Common myeloid progenitor, CD34-positive (primary cell): ENCODE data around the gene RPUSD2.

Experiments used
- CTCF ChIA-PET: fragments of 350-600 bp; sonication (Branson Sonifier 250); formaldehyde crosslinking; loops from one replicate; lab custom pipeline; 2021; ENCODE audit warnings: antibody characterized with exemption; lab: Charles Lee
- POLR2A ChIA-PET: fragments of 350-600 bp; sonication (Branson Sonifier 250); formaldehyde crosslinking; loops from one replicate; lab custom pipeline; 2021; ENCODE audit warnings: antibody characterized with exemption; lab: Charles Lee
- DNase-seq, 3 donors: peaks; one replicate each; pipeline versions ENCODE4 v3.0.0 to v3.0.0-alpha.2; 2013
- H3K27ac ChIP-seq, 2 experiments: 1 replicate in 1 of 2; 2 replicates in 1 of 2; pipeline ENCODE4 v1.7.0; 2013; ENCODE audit warnings: inconsistent platforms in 2 of 2, low read length in 2 of 2, mild to moderate bottlenecking in 2 of 2, low read depth in 1 of 2, moderate library complexity in 1 of 2; ENCODE audit not compliant: severe bottlenecking in 2 of 2, insufficient read depth in 1 of 2, poor library complexity in 1 of 2
- H3K27me3 ChIP-seq, 5 experiments: replicated peaks in 2 of 5; 1 replicate in 3 of 5; 2 replicates in 2 of 5; pipeline versions ENCODE4 v1.6.1 to v1.7.0; 2013; ENCODE audit warnings: low read length in 4 of 5, mild to moderate bottlenecking in 2 of 5, moderate library complexity in 2 of 5, inconsistent platforms in 1 of 5; ENCODE audit not compliant: insufficient read depth in 5 of 5, control insufficient read depth in 4 of 5
- H3K36me3 ChIP-seq, 4 experiments: 1 replicate in 2 of 4; 2 replicates in 2 of 4; pipeline versions ENCODE4 v1.6.1 to v1.7.0; 2013; ENCODE audit warnings: low read length in 3 of 4, control low read depth in 1 of 4, mild to moderate bottlenecking in 1 of 4; ENCODE audit not compliant: control insufficient read depth in 4 of 4, insufficient read depth in 4 of 4
- H3K4me1 ChIP-seq, 4 experiments: 1 replicate in 3 of 4; 2 replicates in 1 of 4; pipeline versions ENCODE4 v1.6.1 to v1.7.1; 2013; ENCODE audit warnings: low read length in 3 of 4, mild to moderate bottlenecking in 3 of 4, control low read depth in 1 of 4, inconsistent platforms in 1 of 4, moderate library complexity in 1 of 4; ENCODE audit not compliant: control insufficient read depth in 4 of 4, insufficient read depth in 4 of 4; ENCODE audit errors: control extremely low read depth in 1 of 4
- H3K4me3 ChIP-seq, 7 experiments: 1 replicate in 4 of 7; 2 replicates in 3 of 7; pipeline versions ENCODE4 v1.5.1 to v1.7.0; 2013; ENCODE audit warnings: mild to moderate bottlenecking in 7 of 7, low read length in 6 of 7, moderate library complexity in 6 of 7, inconsistent platforms in 2 of 7, low read depth in 2 of 7, control low read depth in 1 of 7; ENCODE audit not compliant: insufficient read depth in 4 of 7, control insufficient read depth in 1 of 7; ENCODE audit errors: extremely low read depth in 1 of 7
- H3K9me3 ChIP-seq, 5 experiments: 1 replicate in 4 of 5; 2 replicates in 1 of 5; pipeline versions ENCODE4 v1.6.1 to v1.7.1; 2013; ENCODE audit warnings: low read length in 4 of 5, mild to moderate bottlenecking in 2 of 5, inconsistent platforms in 1 of 5, low read depth in 1 of 5, moderate library complexity in 1 of 5; ENCODE audit not compliant: control insufficient read depth in 4 of 5, insufficient read depth in 2 of 5; ENCODE audit errors: control extremely low read depth in 1 of 5
- WGBS: methylation state at CpG from one replicate; pipeline ENCODE4 v1.1.5; 2013; ENCODE audit not compliant: insufficient coverage; 5-methylcytosine and 5-hydroxymethylcytosine counted together

The RPUSD2 gene

DNA sequence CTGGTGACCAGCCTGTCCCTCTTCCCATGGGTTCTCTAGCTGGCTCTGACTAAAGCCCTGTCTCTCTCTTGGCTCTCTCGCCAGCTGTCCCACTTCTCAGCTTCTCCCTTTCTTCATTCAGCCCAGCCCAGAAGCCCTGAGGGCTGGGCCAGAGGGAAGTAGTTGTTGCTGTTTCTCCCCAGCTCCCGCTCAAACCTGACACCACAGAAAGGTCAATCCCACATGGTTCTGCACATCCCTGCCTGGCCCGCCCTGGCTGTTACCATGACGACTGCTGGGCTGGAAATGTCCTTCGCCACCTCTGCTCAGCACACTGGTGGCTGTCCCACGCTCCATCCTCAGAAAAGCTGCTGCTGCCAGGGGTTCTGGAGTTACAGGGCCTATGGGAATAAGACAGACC lies 30.1 kb upstream of the RPUSD2 start:
- Histone ChIP-seq H3K4me3 (no peak overlapping the region), H3K4me1 (peaks cover 0 to 5% (median 5%) of the 10 kb centered on the region in 4 experiments), H3K36me3 (peaks cover 0 to 4% (median 1%) of the 10 kb centered on the region in 4 experiments), H3K9me3 (no peaks in the 10 kb centered on the region), H3K27me3 (no peaks in the 10 kb centered on the region), H3K27ac (no peak overlapping the region)
- ChIA-PET POLR2A (no interaction called here), CTCF (interaction anchor here (0.9 to 1.3 kb wide), 2 partner anchors 10 to 19 kb away, joined by 3 to 5 read pairs; no protein-coding TSS in a partner anchor)
- WGBS: 94% methylated on average over 6 of the region's 6 CpGs
- DNase-seq: no peak

GRCh38 chr15:40543082-40543481 lies 26.0 kb upstream of the RPUSD2 start:
- H3K9me3 ChIP-seq: no peaks in the 10 kb centered on the region
- peaks cover 0 to 7% (median 3%) of the 10 kb centered on the region in 4 experiments for H3K36me3 ChIP-seq
- DNase-seq: no peak
- CTCF ChIA-PET: interaction anchor here (0.6 kb wide), 1 partner anchor 263 kb away, joined by 3 read pairs; no protein-coding TSS in a partner anchor
- H3K4me1 ChIP-seq: peaks cover 0 to 11% (median 10%) of the 10 kb centered on the region in 4 experiments
- 100% methylated on average over 1 of the region's 3 CpGs for WGBS
- H3K27ac ChIP-seq: no peak overlapping the region
- POLR2A ChIA-PET: no interaction called here
- no peaks in the 10 kb centered on the region for H3K27me3 ChIP-seq
- H3K4me3 ChIP-seq: no peak overlapping the region

DNA sequence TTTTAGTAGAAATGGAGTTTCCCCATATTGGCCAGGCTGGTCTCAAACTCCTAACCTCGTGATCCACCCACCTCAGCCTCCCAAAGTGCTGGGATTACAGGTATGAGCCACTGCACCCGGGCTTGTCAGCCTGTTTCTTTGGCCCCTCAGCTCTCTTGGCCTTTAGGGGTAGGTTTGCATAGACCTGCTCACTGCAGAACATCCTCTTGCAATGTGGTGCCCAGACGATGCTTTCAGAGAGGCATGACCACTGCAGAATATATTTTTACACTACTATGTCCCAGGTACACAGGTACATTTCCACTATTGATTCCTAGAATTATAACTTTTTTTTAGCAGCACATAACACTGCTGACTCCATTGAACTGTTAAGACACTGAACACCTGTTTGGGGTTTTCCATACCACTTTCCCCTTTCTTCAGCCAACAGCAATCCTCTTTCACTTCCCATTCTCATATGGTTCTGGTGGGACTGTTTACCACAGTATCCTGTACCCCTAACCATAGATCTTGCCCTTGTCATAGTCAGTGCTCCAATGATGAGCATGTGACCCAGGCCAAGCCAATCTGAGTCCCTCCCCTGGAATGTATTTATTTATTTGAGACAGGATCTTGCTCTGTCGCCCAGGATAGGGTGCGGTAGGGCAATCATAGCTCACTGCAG lies 25.3 kb upstream of the RPUSD2 start:
- H3K4me1 ChIP-seq: peaks cover 0 to 11% (median 10%) of the 10 kb centered on the region in 4 experiments
- ChIA-PET POLR2A (interaction anchor here (0.6 kb wide), 1 partner anchor 125 kb away, joined by 3 read pairs; no protein-coding TSS in a partner anchor), CTCF (interaction anchor here (0.6 kb wide), 1 partner anchor 11 kb away, joined by 3 read pairs; no protein-coding TSS in a partner anchor)
- H3K27me3 ChIP-seq: no peaks in the 10 kb centered on the region
- H3K36me3 ChIP-seq: peaks cover 0 to 7% (median 5%) of the 10 kb centered on the region in 4 experiments
- peak in 2 of 3 donors; percentile 49 to 53 for DNase-seq
- 89% methylated on average over 5 of the region's 5 CpGs for WGBS
- H3K4me3 ChIP-seq: no peak overlapping the region
- H3K9me3 ChIP-seq: no peaks in the 10 kb centered on the region
- no peak overlapping the region for H3K27ac ChIP-seq

GRCh38 chr15:40545457-40545856 lies 23.6 kb upstream of the RPUSD2 start:
- CTCF ChIA-PET: interaction anchor here (0.6 kb wide), 1 partner anchor 671 kb away, joined by 3 read pairs; no protein-coding TSS in a partner anchor
- peaks cover 0 to 11% (median 10%) of the 10 kb centered on the region in 4 experiments for H3K4me1 ChIP-seq
- H3K9me3 ChIP-seq: no peaks in the 10 kb centered on the region
- WGBS: no CpG with 5 or more reads among the region's 1 CpG
- POLR2A ChIA-PET: no interaction called here
- H3K27me3 ChIP-seq: no peaks in the 10 kb centered on the region
- H3K4me3 ChIP-seq: no peak overlapping the region
- H3K27ac ChIP-seq: no peak overlapping the region
- DNase-seq: no peak
- H3K36me3 ChIP-seq: peaks cover 0 to 21% (median 11%) of the 10 kb centered on the region in 4 experiments

DNA sequence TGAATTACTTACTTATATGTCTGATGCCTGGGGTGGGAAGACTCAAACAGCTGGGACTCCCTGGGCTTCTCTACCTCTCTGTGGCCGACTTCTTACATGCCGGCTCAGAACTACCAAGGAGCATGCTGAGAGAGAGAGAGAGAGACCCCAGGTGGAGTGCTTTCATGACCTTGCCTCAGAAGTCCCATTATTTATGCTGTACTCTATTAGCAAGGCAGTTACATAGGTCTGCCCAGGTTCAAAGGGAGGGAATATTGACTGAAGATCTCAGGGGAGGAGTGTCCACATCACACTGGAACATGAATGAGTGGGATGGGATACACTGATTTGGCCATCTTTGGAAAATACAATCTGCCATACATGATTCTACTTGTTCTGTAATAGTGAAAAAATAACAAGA lies 20.5 kb upstream of the RPUSD2 start:
- Histone ChIP-seq H3K4me1 (peaks cover 0 to 9% (median 9%) of the 10 kb centered on the region in 4 experiments), H3K36me3 (peaks cover 0 to 33% (median 19%) of the 10 kb centered on the region in 4 experiments), H3K4me3 (no peak overlapping the region), H3K9me3 (no peaks in the 10 kb centered on the region), H3K27me3 (no peaks in the 10 kb centered on the region), H3K27ac (no peak overlapping the region)
- DNase-seq: no peak
- POLR2A ChIA-PET: no interaction called here
- WGBS: 100% methylated on average over 2 of the region's 2 CpGs
- CTCF ChIA-PET: interaction anchor here (1.5 kb wide), 1 partner anchor 10 kb away, joined by 5 read pairs; no protein-coding TSS in a partner anchor

DNA sequence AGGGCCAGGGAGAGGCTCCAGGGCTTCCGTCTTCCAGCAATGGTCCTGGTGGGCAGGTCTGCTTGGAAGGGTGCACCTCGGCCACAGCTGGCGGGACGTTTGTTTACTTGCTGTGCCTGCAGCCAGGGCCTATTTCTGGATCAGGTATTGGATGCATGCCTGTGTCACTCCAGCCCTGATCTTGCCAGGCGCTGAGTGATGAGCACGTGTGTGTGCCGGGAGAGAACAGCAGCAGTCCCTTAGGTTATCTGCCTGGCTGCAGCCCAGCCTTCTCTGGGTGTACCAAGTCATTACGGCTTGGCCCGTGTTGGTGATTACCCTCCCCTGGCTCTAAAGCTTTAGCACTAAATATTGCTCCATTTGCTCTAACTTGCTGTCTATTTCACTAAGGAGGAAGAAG lies 19.2 kb upstream of the RPUSD2 start:
- CTCF ChIA-PET: no interaction called here
- POLR2A ChIA-PET: no interaction called here

More for the DNA sequence above, 19.2 kb upstream of the RPUSD2 start:
- 87% methylated on average over 8 of the region's 9 CpGs for WGBS
- no peak for DNase-seq
- Histone ChIP-seq H3K36me3 (peaks cover 0 to 41% (median 22%) of the 10 kb centered on the region in 4 experiments), H3K4me1 (no peaks in the 10 kb centered on the region), H3K27ac (no peak overlapping the region), H3K27me3 (no peaks in the 10 kb centered on the region), H3K9me3 (no peaks in the 10 kb centered on the region), H3K4me3 (no peak overlapping the region)
